GM12892 (cell line): ENCODE results near the gene ATP6V0A1.

Experiments used
- POLR2A ChIP-seq: IDR thresholded peaks from 2 replicates; pipeline ENCODE4 v1.6.1; 2011; ENCODE audit warnings: low read depth, low read length, control low read depth
- POLR2AphosphoS5 ChIP-seq: IDR thresholded peaks from 2 replicates; pipeline ENCODE4 v1.6.1; 2011; ENCODE audit warnings: low read depth, low read length, control low read depth
- TAF1 ChIP-seq: IDR thresholded peaks from 2 replicates; pipeline ENCODE4 v1.6.1; 2011; ENCODE audit warnings: low read depth, mild to moderate bottlenecking, control low read depth, low read length, borderline replicate concordance

DNA sequence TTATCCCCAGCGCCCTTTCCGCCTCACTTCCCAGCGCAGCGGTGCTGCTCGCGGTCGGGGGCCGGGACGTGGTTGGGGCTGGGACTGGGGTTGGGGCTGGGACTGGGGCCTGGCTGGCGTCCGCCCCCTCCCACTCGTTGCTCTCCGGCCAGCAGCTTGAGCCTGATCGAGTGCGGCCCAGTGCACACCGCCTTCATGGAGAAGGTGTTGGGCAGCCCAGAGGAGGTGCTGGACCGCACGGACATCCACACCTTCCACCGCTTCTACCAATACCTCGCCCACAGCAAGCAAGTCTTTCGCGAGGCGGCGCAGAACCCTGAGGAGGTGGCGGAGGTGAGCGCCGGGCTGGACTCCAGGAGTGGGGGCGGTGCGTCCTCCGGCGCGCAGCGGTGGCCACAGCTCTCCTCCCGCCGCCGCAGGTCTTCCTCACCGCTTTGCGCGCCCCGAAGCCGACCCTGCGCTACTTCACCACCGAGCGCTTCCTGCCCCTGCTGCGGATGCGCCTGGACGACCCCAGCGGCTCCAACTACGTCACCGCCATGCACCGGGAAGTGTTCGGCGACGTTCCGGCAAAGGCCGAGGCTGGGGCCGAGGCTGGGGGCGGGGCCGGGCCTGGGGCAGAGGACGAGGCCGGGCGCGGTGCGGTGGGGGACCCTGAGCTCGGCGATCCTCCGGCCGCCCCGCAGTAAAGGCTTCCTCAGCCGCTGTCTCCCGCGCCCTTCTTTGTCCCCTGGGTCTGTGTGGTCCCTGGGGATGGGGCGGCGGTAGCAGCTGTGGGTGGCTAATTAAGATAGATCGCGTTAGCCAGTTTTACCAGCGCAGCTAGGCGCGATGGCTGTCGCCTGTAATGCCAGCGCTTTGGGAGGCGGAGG is 95.8 kb downstream of the ATP6V0A1 start:
- peak; percentile 70 for TF ChIP-seq POLR2AphosphoS5
- 0 out of 2 replicates have a peak, but pooled peaks have one; percentile 35 for TF ChIP-seq TAF1
- TF ChIP-seq POLR2A, result peak; percentile 80; the same call in 1 of the 2 replicates
